GM23338 (cell line): ENCODE measurements around the gene AUH. TPM values are rescaled to one million over a fixed set of nuclear protein-coding genes. Genes with fewer than 3 reads are reported as not detected.

Experiments used
- ATAC-seq: fragments of 200-7000 bp; cut with Tn5 transposase; 3 replicates; pipeline ENCODE4 v1.9.1; 2020
- DNase-seq: peaks from one replicate; pipeline ENCODE4 v3.0.0-alpha.2; 2015; ENCODE audit warnings: low spot score
- H2AFZ ChIP-seq: fragments of 200-600 bp; sonication (generic); 2 replicates; pipeline ENCODE4 v1.8.0; 2016; ENCODE audit warnings: antibody characterized with exemption, mild to moderate bottlenecking, moderate library complexity
- H3F3A ChIP-seq: fragments of 200-600 bp; sonication (generic); replicated peaks from 2 replicates; pipeline ENCODE4 v1.8.0; 2017; ENCODE audit warnings: antibody characterized with exemption, mixed run types, low read depth
- H3K27ac ChIP-seq: fragments of 200-600 bp; sonication (generic); 2 replicates; pipeline ENCODE4 v1.6.1; 2016; ENCODE audit warnings: low read depth
- H3K27me3 ChIP-seq: fragments of 200-600 bp; sonication (generic); 2 replicates; pipeline ENCODE4 v1.8.0; 2016; ENCODE audit warnings: mild to moderate bottlenecking, mixed run types, moderate library complexity; ENCODE audit not compliant: insufficient read depth
- H3K36me3 ChIP-seq: fragments of 200-600 bp; sonication (generic); 2 replicates; pipeline ENCODE4 v1.8.0; 2016; ENCODE audit warnings: mild to moderate bottlenecking; ENCODE audit not compliant: insufficient read depth
- H3K4me1 ChIP-seq: fragments of 200-600 bp; sonication (generic); 2 replicates; pipeline ENCODE4 v1.8.0; 2016; ENCODE audit warnings: mild to moderate bottlenecking, moderate library complexity; ENCODE audit not compliant: insufficient read depth
- H3K4me2 ChIP-seq: fragments of 200-600 bp; sonication (generic); 2 replicates; pipeline ENCODE4 v1.7.1; 2017; ENCODE audit warnings: mixed run types
- H3K4me3 ChIP-seq: fragments of 200-600 bp; sonication (generic); 2 replicates; pipeline ENCODE4 v1.6.1; 2016; ENCODE audit warnings: mixed run types
- H3K79me2 ChIP-seq: fragments of 200-600 bp; sonication (generic); replicated peaks from 2 replicates; pipeline ENCODE4 v1.8.0; 2017; ENCODE audit warnings: mild to moderate bottlenecking; ENCODE audit not compliant: insufficient read depth
- H3K9me2 ChIP-seq: fragments of 200-600 bp; sonication (generic); 2 replicates; pipeline ENCODE4 v1.8.0; 2017; ENCODE audit not compliant: insufficient read depth
- H4K20me1 ChIP-seq: fragments of 200-600 bp; sonication (generic); replicated peaks from 2 replicates; pipeline ENCODE4 v1.8.0; 2017; ENCODE audit warnings: mild to moderate bottlenecking; ENCODE audit not compliant: insufficient read depth
- H3K27ac Mint-ChIP-seq: 2 replicates; pipeline ENCODE4 v1.8.0; 2020; ENCODE audit warnings: inconsistent platforms, mild to moderate bottlenecking, moderate library complexity, mixed read lengths
- H3K27me3 Mint-ChIP-seq: 3 replicates; pipeline ENCODE4 v1.8.0; 2022; ENCODE audit warnings: low read depth, mild to moderate bottlenecking, moderate library complexity, mixed read lengths, inconsistent platforms; ENCODE audit not compliant: insufficient read depth, poor library complexity
- H3K36me3 Mint-ChIP-seq: 3 replicates; pipeline ENCODE4 v1.8.0; 2021; ENCODE audit warnings: low read depth, mild to moderate bottlenecking, inconsistent platforms, moderate library complexity, mixed read lengths
- H3K4me1 Mint-ChIP-seq: 3 replicates; pipeline ENCODE4 v1.8.0; 2020; ENCODE audit warnings: mild to moderate bottlenecking, inconsistent platforms, mixed read lengths
- H3K4me3 Mint-ChIP-seq: 3 replicates; pipeline ENCODE4 v1.8.0; 2021; ENCODE audit warnings: moderate library complexity, mild to moderate bottlenecking, inconsistent platforms, mixed read lengths
- H3K9me3 Mint-ChIP-seq: 3 replicates; pipeline ENCODE4 v1.8.0; 2020; ENCODE audit warnings: moderate library complexity, mild to moderate bottlenecking, inconsistent platforms, mixed read lengths
- CREB1 ChIP-seq: fragments of 250-450 bp; sonication (Bioruptor Pico); IDR thresholded peaks from 2 replicates; pipeline ENCODE4 v1.5.0; 2020; ENCODE audit warnings: low read depth, mild to moderate bottlenecking, moderate library complexity
- CTCF ChIP-seq, 2 experiments: fragments of 200-600 bp in 1 of 2; sonication (generic) in 1 of 2; conservative IDR thresholded peaks; 2 replicates each; pipeline versions ENCODE4 v1.5.1 to v1.6.1; 2016 to 2017; ENCODE audit warnings: antibody characterized with exemption in 2 of 2, low read depth in 2 of 2, mild to moderate bottlenecking in 2 of 2, moderate library complexity in 1 of 2
- ETS1 ChIP-seq: IDR thresholded peaks from 2 replicates; pipeline ENCODE4 v1.6.1; 2016; ENCODE audit warnings: antibody characterized with exemption
- EZH2 ChIP-seq: fragments of 200-600 bp; sonication (generic); IDR thresholded peaks from one replicate; pipeline ENCODE4 v1.8.0; 2017; ENCODE audit warnings: antibody characterized with exemption, mild to moderate bottlenecking, low read depth; ENCODE audit not compliant: unreplicated experiment
- EZH2phosphoT487 ChIP-seq: fragments of 200-600 bp; sonication (generic); IDR thresholded peaks from one replicate; pipeline ENCODE4 v1.8.1; 2018; ENCODE audit warnings: antibody characterized with exemption; ENCODE audit not compliant: unreplicated experiment
- JUNB ChIP-seq: IDR thresholded peaks from one replicate; pipeline ENCODE4 v1.6.1; 2016; ENCODE audit warnings: antibody characterized with exemption; ENCODE audit not compliant: unreplicated experiment
- NANOG ChIP-seq: IDR thresholded peaks from 2 replicates; pipeline ENCODE4 v1.6.1; 2016; ENCODE audit warnings: antibody characterized with exemption, borderline replicate concordance
- POLR2AphosphoS5 ChIP-seq: IDR thresholded peaks from 2 replicates; pipeline ENCODE4 v1.6.1; 2016; ENCODE audit warnings: antibody characterized with exemption, low read depth
- REST ChIP-seq: IDR thresholded peaks from one replicate; pipeline ENCODE4 v1.6.1; 2018; ENCODE audit warnings: antibody characterized with exemption; ENCODE audit not compliant: unreplicated experiment
- STAT1 ChIP-seq: IDR thresholded peaks from one replicate; pipeline ENCODE4 v1.6.1; 2016; ENCODE audit warnings: antibody characterized with exemption; ENCODE audit not compliant: unreplicated experiment
- ZNF114 ChIP-seq: fragments of 250-450 bp; sonication (Bioruptor Pico); IDR thresholded peaks from 2 replicates; pipeline ENCODE4 v1.5.0; 2020; ENCODE audit warnings: mild to moderate bottlenecking, moderate library complexity
- ZNF331 ChIP-seq: fragments of 250-450 bp; sonication (Bioruptor Pico); IDR thresholded peaks from 2 replicates; pipeline ENCODE4 v1.5.0; 2020; ENCODE audit warnings: low read depth, mild to moderate bottlenecking, moderate library complexity
- polyA plus RNA-seq: library from polyadenylated mRNA; unstranded; fragments of >200 nt; fragmentation: Nextera tagmentation; extraction: Ambion mirVana; gene quantifications from 2 replicates; pipeline ENCODE4 v1.2.1, GENCODE V29; 2016
- total RNA-seq: library from RNA; depleted of rRNA; stranded (reverse); fragments of >200 nt; shearing (Covaris generic); gene quantifications from 2 replicates; pipeline ENCODE4 v1.2.3, GENCODE V29; 2014
- TF ChIP-seq, protein P1 (sequence below): fragments of 250-450 bp; sonication (Bioruptor Pico); IDR thresholded peaks from 2 replicates; pipeline ENCODE4 v1.5.0; 2020; ENCODE audit warnings: mild to moderate bottlenecking, moderate library complexity

Gene AUH
- total and polyA plus RNA-seq, 2 experiments from 2014 or later = 28.8 to 34.2 TPM

- Histone ChIP-seq H3K9me2 (no peaks in the 10 kb centered on the region), H3F3A (no peaks in the 10 kb centered on the region), H3K4me2 (no peak overlapping the region), H2AFZ (no peak overlapping the region), H3K4me3 (no peak overlapping the region), H3K27me3 (no peaks in the 10 kb centered on the region), H3K79me2 (peaks cover 75% of the 10 kb centered on the region), H4K20me1 (peaks cover 15% of the 10 kb centered on the region), H3K36me3 (0 out of 2 replicates have a peak, but pooled peaks cover 9% of the 10 kb centered on the region), H3K4me1 (peaks cover 29% of the 10 kb centered on the region), H3K27ac (no peak overlapping the region)
- peaks cover 6% of the 10 kb centered on the region for H3K27me3 Mint-ChIP-seq
- H3K9me3 Mint-ChIP-seq = peaks cover 5% of the 10 kb centered on the region; the same call in 1 of the 3 replicates
- H3K4me3 Mint-ChIP-seq = no peak overlapping the region
- peaks cover 29% of the 10 kb centered on the region for H3K4me1 Mint-ChIP-seq
- TF ChIP-seq EZH2 (no peak), REST (no peak), NANOG (no peak), CTCF (conservative IDR thresholded peaks at IDR 0.05; ENCODE audit: low read depth in 2 of 2) (no peak), CREB1 (CRISPR knock-in tag) (no peak), JUNB (no peak), POLR2AphosphoS5 (no peak), ZNF331 (no peak), ETS1 (no peak), ZNF114 (no peak), EZH2phosphoT487 (no peak), STAT1 (no peak)
- TF ChIP-seq, protein P1, sequence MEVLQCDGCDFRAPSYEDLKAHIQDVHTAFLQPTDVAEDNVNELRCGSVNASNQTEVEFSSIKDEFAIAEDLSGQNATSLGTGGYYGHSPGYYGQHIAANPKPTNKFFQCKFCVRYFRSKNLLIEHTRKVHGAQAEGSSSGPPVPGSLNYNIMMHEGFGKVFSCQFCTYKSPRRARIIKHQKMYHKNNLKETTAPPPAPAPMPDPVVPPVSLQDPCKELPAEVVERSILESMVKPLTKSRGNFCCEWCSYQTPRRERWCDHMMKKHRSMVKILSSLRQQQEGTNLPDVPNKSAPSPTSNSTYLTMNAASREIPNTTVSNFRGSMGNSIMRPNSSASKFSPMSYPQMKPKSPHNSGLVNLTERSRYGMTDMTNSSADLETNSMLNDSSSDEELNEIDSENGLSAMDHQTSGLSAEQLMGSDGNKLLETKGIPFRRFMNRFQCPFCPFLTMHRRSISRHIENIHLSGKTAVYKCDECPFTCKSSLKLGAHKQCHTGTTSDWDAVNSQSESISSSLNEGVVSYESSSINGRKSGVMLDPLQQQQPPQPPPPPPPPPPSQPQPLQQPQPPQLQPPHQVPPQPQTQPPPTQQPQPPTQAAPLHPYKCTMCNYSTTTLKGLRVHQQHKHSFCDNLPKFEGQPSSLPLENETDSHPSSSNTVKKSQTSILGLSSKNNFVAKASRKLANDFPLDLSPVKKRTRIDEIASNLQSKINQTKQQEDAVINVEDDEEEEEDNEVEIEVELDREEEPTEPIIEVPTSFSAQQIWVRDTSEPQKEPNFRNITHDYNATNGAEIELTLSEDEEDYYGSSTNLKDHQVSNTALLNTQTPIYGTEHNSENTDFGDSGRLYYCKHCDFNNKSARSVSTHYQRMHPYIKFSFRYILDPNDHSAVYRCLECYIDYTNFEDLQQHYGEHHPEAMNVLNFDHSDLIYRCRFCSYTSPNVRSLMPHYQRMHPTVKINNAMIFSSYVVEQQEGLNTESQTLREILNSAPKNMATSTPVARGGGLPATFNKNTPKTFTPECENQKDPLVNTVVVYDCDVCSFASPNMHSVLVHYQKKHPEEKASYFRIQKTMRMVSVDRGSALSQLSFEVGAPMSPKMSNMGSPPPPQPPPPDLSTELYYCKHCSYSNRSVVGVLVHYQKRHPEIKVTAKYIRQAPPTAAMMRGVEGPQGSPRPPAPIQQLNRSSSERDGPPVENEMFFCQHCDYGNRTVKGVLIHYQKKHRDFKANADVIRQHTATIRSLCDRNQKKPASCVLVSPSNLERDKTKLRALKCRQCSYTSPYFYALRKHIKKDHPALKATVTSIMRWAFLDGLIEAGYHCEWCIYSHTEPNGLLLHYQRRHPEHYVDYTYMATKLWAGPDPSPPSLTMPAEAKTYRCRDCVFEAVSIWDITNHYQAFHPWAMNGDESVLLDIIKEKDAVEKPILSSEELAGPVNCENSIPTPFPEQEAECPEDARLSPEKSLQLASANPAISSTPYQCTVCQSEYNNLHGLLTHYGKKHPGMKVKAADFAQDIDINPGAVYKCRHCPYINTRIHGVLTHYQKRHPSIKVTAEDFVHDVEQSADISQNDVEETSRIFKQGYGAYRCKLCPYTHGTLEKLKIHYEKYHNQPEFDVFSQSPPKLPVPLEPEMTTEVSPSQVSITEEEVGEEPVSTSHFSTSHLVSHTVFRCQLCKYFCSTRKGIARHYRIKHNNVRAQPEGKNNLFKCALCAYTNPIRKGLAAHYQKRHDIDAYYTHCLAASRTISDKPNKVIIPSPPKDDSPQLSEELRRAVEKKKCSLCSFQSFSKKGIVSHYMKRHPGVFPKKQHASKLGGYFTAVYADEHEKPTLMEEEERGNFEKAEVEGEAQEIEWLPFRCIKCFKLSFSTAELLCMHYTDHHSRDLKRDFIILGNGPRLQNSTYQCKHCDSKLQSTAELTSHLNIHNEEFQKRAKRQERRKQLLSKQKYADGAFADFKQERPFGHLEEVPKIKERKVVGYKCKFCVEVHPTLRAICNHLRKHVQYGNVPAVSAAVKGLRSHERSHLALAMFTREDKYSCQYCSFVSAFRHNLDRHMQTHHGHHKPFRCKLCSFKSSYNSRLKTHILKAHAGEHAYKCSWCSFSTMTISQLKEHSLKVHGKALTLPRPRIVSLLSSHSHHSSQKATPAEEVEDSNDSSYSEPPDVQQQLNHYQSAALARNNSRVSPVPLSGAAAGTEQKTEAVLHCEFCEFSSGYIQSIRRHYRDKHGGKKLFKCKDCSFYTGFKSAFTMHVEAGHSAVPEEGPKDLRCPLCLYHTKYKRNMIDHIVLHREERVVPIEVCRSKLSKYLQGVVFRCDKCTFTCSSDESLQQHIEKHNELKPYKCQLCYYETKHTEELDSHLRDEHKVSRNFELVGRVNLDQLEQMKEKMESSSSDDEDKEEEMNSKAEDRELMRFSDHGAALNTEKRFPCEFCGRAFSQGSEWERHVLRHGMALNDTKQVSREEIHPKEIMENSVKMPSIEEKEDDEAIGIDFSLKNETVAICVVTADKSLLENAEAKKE (CRISPR knock-in tag) = no peak
- no peak for DNase-seq
- no peak for ATAC-seq
- peaks cover 58% of the 10 kb centered on the region for H3K36me3 Mint-ChIP-seq
- H3K27ac Mint-ChIP-seq = no peak overlapping the region
These were observed 20.0 kb downstream of the AUH start for GRCh38 chr9:91341749-91342148.
